NCI-H2081 treated with DMSO at 0.1 percent for 48 hours (cell line): Measurements from ENCODE around the gene GNLY.
"Not testable (repeated sequence)": the region's sequence is repeated elsewhere in the genome, so short reads cannot be mapped to it uniquely, and the experiment has no call there.

Experiments
- DNase-seq: peaks from one replicate; lab custom pipeline; 2025; lab: John Stamatoyannopoulos, UW

Gene GNLY

GRCh38 chr2:85710687-85711577 is 16.8 kb downstream of the GNLY start:
- DNase-seq: no peak

DNA sequence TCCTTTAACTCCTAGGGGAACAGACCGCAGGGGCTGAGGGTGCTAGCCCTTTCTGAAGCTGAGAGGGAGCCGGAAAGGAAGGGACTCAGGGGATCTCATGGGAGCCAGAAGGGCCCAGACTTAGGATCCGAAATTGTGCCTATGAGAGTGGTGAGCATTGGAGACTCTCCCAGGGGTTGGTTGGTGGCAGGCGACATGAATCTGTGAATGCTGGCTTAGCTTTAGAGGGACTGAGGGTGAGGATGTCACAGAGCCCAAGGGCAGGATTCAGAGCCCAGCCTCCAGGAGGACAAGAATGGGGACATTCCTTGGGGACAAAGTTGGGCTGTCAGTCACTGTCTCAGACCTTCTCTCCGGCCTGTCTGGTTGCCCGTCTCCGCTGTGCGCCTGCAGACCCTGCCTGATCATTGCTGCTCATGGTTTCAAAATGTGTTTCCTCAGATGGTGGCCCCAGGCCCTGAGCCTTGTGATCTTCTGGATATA is 17.5 kb downstream of the GNLY start:
- no peak for DNase-seq

GRCh38 chr2:85712336-85712735 is 18.2 kb downstream of the GNLY start:
- DNase-seq: no peak

DNA sequence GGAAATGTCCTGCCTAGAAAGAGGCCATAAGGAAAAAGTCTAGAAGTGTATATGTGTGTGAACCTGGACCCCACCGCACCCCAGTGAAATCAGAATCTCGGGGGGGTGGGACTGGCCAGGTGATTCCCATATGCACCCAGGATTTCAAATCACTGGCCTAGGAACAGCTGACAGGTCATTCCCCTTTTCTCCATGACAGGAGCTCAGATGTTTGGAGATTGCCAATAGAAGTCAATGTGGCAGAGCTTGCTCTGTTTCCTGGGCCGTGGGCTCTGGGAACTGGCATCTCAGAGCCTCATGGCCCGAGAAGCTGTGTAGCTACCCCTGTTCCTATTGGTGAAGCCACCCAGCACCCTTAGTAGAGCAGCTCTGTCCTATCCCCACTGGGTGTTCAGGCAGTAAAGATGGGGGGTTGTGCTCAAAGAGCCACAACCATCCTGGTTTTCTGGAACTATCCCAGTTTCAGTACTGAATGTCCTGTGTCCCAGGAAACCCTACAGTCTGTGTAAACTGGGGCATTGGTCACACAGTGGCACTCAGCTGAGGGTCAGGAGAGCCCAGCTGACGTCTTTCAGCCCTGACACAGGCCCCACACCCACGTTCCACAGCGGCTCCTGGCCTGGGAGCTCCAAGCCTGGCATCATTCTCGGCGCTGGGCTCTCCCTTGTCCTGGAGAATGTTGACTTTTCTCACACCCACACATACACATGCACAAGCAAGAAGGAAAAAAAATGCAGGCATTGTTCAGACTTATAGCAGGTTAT is 18.9 kb downstream of the GNLY start:
- DNase-seq: no peak

- no peak for DNase-seq
These were observed 19.7 kb downstream of the GNLY start for GRCh38 chr2:85713836-85714235.

DNA sequence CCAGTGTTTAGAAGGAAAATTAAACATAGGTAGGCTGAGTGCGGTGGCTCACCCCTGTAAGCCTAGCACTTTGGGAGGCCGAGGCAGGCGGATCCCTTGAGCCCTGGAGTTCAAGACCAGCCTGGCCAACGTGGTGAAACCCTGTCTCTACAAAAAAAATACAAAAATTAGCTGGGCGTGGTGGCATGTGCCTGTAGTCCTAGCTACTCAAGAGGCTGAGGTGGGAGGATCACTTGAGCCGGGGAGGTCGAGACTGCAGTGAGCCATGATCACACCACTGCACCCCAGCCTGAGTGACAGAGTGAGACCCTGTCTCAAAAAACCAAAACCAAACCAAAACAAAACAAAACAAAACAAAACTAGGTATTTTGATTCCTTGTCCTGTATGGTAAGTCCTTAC is 20.3 kb downstream of the GNLY start:
- not testable (repeated sequence) for DNase-seq

GRCh38 chr2:85714841-85715240 is 20.7 kb downstream of the GNLY start:
- no peak for DNase-seq

DNA sequence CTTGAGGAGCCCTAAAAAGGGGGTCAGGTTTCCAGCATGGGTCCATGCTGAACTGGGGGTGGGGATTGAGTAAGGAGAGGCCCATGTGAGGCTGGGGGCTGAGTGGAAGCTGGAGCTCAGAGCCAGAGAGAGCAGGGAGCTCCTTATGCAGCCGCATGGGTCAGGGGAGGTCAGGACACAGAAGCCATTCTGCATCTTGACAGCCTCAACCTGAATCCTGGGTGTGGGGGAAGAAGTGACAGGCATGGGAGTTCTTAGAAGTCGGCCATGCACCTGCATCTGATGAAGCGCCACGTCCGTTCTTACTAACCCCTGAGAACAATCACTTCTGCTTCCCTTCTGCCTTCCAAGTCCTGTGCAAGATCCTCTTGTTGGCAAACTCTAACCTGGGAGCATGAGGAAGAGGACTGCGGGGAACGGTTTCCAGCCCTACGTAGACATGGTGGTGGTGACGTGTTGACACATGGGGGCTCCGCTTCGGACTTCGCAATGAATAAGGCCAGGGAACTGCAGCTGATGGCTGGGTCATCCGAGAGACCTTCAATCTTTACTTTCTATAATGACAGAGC is 22.3 kb downstream of the GNLY start:
- DNase-seq: no peak

DNA sequence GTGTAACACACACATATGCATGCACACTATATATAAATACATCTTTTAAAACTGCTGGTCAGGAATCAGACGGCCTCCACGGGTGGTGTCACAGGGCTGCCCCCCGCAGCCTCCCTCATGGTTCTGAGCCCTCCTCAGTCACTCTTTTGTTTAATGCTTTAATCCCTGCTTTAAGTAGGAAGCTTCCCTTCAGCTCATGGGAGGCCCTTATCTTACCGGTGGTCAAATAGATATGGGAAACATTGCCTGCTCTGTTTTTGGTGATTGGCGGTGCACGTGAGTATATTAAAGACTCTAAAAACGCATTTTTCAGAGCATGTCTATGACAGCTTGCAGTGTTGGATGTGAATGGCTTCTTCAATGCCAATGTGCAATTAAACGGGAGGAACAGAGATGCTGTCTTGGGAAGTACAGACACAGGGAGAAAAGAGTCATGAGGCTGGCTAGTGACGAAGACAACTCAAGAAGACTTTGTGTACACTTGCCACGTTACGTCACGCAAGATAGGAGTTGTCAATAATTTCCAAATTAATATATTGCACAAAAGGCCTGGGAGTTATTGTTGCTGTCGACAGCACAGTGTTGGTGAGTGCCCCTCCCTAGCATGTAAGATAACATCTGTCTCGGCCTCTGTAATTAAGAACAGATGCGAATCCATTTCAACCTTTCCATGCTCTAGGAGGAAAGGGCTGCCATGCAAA is 23.3 kb downstream of the GNLY start:
- no peak for DNase-seq

- DNase-seq: no peak
These were observed 23.8 kb downstream of the GNLY start for GRCh38 chr2:85718009-85718391.

GRCh38 chr2:85718885-85719492 is 24.8 kb downstream of the GNLY start:
- DNase-seq: no peak

DNA sequence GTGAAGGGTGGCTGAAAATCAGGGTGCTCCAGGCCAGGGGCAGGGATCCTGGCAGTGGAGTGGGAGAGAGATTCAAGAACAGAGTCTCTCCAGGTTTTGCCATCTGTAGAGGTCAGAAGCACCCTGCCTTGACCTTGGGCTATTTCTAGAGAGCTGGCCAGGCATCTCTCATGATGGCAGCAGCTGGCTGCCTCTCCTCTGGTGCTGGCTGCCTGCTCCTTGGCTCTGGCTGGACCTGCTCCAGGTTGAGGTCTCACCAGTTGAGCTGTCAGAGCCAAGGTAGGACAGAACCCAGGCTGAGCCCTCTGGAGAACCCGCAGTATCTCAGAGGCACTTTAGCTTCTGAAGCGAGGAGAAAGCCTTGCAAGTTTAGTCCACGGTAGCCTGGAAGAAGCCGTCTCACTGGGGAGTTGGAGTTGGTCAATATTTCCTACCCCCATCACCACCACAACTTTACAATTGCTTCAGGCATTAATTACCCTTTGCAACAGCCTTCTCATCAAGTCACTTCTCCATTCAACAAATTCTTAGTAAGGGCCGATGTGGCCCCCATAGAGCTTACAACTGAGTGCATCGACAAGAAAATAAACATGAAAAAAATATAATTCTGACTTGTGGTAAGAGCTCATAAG is 25.6 kb downstream of the GNLY start:
- DNase-seq: no peak

DNA sequence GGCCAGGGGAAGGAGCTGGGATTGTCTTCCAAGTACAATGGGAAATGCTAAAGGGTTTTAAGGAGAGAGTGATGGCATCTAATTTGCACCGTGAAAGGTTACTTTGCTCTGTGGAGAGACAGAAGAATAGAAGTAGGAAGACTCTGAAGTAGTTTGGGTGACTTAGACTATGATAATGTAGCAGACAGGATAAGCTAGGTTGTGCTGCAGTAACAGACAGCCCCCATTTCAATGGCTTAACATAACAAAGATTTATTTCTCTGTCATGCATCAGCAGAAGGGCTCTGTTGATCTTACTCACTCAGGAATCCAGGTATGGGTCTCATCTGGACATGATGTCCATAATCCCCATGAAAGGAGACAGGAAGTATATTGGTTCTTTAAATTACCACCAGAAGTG is 26.4 kb downstream of the GNLY start:
- DNase-seq: no peak

- no peak for DNase-seq
These were observed 27.5 kb downstream of the GNLY start for GRCh38 chr2:85721641-85722040.

DNA sequence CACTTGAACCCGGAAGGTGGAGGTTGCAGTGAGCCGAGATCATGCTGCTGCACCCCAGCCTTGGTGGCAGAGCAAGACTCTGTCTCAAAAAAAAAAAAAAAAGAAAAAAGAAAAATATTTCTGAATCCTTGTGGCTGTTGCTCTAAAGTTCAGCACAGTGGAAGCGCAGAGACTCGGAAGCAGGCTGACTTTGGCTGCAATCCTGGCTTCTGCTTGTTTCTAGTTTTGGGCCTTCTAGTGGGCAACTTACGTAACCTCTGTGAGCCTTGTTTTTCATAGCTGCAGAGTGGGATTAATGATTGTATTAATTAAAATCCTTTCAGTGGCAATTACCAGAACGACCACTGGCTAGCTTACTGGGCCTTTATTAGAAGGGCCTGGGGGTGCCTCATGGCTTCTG is 28.4 kb downstream of the GNLY start:
- DNase-seq: no peak

GRCh38 chr2:85723707-85724360 is 29.7 kb downstream of the GNLY start:
- no peak for DNase-seq

DNA sequence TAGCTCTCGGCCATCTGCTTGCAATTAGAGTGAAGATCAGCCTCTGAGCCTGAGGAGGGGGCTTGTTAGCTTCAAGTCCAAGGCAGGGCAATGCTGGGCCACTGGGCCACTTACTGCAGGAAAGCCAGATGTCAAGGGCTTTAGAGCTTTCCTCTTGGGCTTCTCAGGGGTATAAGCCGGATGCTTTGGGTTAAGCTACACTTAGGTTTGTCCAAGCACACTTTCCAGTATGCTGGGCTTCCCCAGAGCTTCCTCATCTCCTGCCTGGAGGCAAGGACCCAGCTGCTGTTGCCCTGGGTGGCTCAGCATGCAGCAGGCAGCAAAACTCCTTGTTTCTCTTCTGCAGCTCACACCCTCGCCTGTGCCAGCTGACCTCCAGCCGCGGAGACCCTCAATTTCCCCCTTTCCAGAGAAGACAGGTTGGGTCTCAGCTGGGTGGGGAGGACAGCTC is 30.6 kb downstream of the GNLY start:
- DNase-seq: no peak

GRCh38 chr2:85725451-85725850 is 31.3 kb downstream of the GNLY start:
- no peak for DNase-seq

GRCh38 chr2:85727798-85728197 is 33.6 kb downstream of the GNLY start:
- DNase-seq: no peak

- no peak for DNase-seq
These were observed 34.2 kb downstream of the GNLY start for GRCh38 chr2:85728342-85728741.
